ENCODE data around the gene FANCL. TPM values are rescaled to one million over a fixed set of nuclear protein-coding genes. Genes with fewer than 3 reads are reported as not detected.
"Not testable (repeated sequence)": the region's sequence is repeated elsewhere in the genome, so short reads cannot be mapped to it uniquely, and the experiment has no call there.

FANCL gene
- total RNA-seq, 1 donor from 2014 or later, result 23.3 TPM

GRCh38 chr2:58266211-58266610 lies 25.1 kb upstream of the FANCL start:
- TF ChIP-seq CTCF (IDR thresholded peaks at IDR 0.05) (no peak), POLR2A (IDR thresholded peaks at IDR 0.05) (no peak), POLR2AphosphoS5 (IDR thresholded peaks at IDR 0.05; ENCODE audit: insufficient read depth in 1 of 2, low read depth in 1 of 2) (no peak)
- no peaks in the 10 kb centered on the region for H3K4me1 ChIP-seq
- H3K9me3 ChIP-seq, result no peaks in the 10 kb centered on the region
- no peaks in the 10 kb centered on the region for H3K36me3 ChIP-seq
- no peak for DNase-seq (ENCODE audit: extremely low spot score in 2 of 2)
- intact Hi-C loops (cut with DNase I), result no loop called here
- no peak overlapping the region for H3K4me3 ChIP-seq
- H3K27ac ChIP-seq, result no peak overlapping the region
- H3K27me3 ChIP-seq, result no peaks in the 10 kb centered on the region

GRCh38 chr2:58261209-58261608 lies 20.1 kb upstream of the FANCL start:
- no peaks in the 10 kb centered on the region for H3K27me3 ChIP-seq
- intact Hi-C loops (cut with DNase I), result no loop called here
- no peaks in the 10 kb centered on the region for H3K36me3 ChIP-seq
- no peaks in the 10 kb centered on the region for H3K4me1 ChIP-seq
- H3K27ac ChIP-seq, result no peak overlapping the region
- no peak for TF ChIP-seq POLR2AphosphoS5 (IDR thresholded peaks at IDR 0.05; ENCODE audit: insufficient read depth in 1 of 2, low read depth in 1 of 2)
- TF ChIP-seq POLR2A (IDR thresholded peaks at IDR 0.05), result no peak
- no peak for TF ChIP-seq CTCF (IDR thresholded peaks at IDR 0.05)
- no peak overlapping the region for H3K4me3 ChIP-seq
- no peak for DNase-seq (ENCODE audit: extremely low spot score in 2 of 2)
- no peaks in the 10 kb centered on the region for H3K9me3 ChIP-seq

- H3K36me3 ChIP-seq; H3K4me1 ChIP-seq; H3K27ac ChIP-seq; H3K9me3 ChIP-seq; H3K27me3 ChIP-seq; H3K4me3 ChIP-seq; intact Hi-C loops (cut with DNase I); DNase-seq (ENCODE audit: extremely low spot score in 2 of 2): not testable (repeated sequence)
Observed at GRCh38 chr2:58258456-58258855, 17.3 kb upstream of the FANCL start.

- intact Hi-C loops (cut with DNase I); DNase-seq (ENCODE audit: extremely low spot score in 2 of 2): not testable (repeated sequence)
Observed at GRCh38 chr2:58251331-58252201, 10.4 kb upstream of the FANCL start.

GRCh38 chr2:58241546-58241864 lies 380 bp upstream of the FANCL start:
- H3K27ac ChIP-seq, result peak overlapping the region; percentile 83
- peaks cover 28% of the 10 kb centered on the region for H3K4me1 ChIP-seq
- TF ChIP-seq POLR2AphosphoS5 (IDR thresholded peaks at IDR 0.05; ENCODE audit: insufficient read depth in 1 of 2, low read depth in 1 of 2) (no peak), CTCF (IDR thresholded peaks at IDR 0.05) (no peak), POLR2A (IDR thresholded peaks at IDR 0.05) (no peak)
- intact Hi-C loops (cut with DNase I), result no loop called here
- no peaks in the 10 kb centered on the region for H3K27me3 ChIP-seq
- no peaks in the 10 kb centered on the region for H3K9me3 ChIP-seq
- H3K36me3 ChIP-seq, result no peaks in the 10 kb centered on the region
- peak overlapping the region; percentile 59 to 84 for H3K4me3 ChIP-seq
- no peak for DNase-seq (ENCODE audit: extremely low spot score in 2 of 2)

More at GRCh38 chr2:58251331-58252201, 10.4 kb upstream of the FANCL start:
- not testable (repeated sequence) for H3K27ac ChIP-seq, H3K36me3 ChIP-seq, H3K4me3 ChIP-seq, H3K27me3 ChIP-seq, H3K4me1 ChIP-seq, H3K9me3 ChIP-seq

GRCh38 chr2:58239243-58239925 lies 1.7 kb downstream of the FANCL start:
- intact Hi-C loops (cut with DNase I), result no loop called here
- no peaks in the 10 kb centered on the region for H3K36me3 ChIP-seq
- H3K27me3 ChIP-seq, result no peaks in the 10 kb centered on the region
- no peak for TF ChIP-seq CTCF (IDR thresholded peaks at IDR 0.05)
- TF ChIP-seq POLR2A (IDR thresholded peaks at IDR 0.05), result no peak
- TF ChIP-seq POLR2AphosphoS5 (IDR thresholded peaks at IDR 0.05; ENCODE audit: insufficient read depth in 1 of 2, low read depth in 1 of 2), result no peak
- H3K4me3 ChIP-seq, result no peak overlapping the region
- H3K27ac ChIP-seq, result no peak overlapping the region
- peaks cover 28% of the 10 kb centered on the region for H3K4me1 ChIP-seq
- no peaks in the 10 kb centered on the region for H3K9me3 ChIP-seq
- no peak for DNase-seq (ENCODE audit: extremely low spot score in 2 of 2)

Data from vagina (tissue), 2 donors.